HG03196 (cell line): ENCODE measurements around the gene EHHADH.
"Not testable (repeated sequence)": the region's sequence is repeated elsewhere in the genome, so short reads cannot be mapped to it uniquely, and the experiment has no call there.

Source experiments
- ATAC-seq: cut with Tn5 transposase; IDR thresholded peaks from one replicate; pipeline ENCODE4 v1.9.1; 2021; ENCODE audit not compliant: unreplicated experiment

The EHHADH gene

DNA sequence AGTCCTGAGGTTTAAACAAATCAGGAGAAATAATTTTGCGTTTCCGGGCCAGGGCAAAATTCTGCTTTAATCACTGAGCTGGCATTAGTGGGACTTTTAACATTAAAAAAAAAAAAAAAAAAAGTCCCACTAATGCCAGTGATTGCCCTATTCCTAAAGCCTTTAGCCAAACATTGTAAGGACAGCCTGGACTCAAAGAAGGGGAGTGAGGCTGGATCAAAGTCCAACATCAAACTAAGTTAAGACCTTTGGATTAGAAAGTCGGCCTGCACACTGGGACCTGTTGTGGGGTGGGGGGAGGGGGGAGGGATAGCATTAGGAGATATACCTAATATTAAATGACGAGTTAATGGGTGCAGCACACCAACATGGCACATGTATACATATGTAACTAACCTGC, 716 bp downstream of the EHHADH start:
- not testable (repeated sequence) for ATAC-seq

DNA sequence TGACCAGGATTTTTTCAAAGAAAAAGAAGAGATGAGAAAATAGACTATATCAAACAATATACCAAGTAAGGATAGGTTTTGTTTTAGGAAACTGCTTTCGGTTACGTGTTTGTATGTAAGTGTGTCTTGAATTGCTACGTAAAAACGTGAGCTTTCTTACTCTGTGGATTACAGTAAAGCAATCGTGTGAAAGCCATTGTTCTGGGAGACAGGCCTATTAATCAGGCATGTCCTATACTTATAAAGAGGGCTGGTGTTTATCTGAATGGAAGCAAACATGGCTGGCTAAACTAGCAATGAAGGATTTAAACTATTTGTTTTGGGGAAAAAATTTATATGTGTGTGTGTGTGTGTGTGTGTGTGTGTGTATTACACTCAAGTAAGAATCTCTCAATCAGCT, 2.6 kb downstream of the EHHADH start:
- no peak for ATAC-seq

DNA sequence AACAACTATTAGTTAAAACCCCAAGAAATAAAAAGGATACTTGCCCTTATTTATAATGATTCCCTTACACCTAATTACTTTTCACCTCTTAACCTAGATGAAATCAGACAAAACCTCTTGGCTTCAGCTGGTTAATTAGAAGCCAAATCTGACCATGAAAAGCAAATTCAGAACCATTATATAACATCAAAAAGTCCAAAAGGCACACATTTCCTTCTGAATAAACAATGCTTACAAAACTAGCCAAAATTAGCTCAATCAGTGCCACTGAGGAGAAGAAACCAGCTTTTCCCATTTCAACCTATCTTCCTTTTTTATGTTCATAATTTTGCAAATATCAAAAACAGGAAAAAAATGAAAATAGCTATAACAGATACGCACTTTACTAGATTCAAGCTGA, 3.2 kb downstream of the EHHADH start:
- ATAC-seq: no peak

DNA sequence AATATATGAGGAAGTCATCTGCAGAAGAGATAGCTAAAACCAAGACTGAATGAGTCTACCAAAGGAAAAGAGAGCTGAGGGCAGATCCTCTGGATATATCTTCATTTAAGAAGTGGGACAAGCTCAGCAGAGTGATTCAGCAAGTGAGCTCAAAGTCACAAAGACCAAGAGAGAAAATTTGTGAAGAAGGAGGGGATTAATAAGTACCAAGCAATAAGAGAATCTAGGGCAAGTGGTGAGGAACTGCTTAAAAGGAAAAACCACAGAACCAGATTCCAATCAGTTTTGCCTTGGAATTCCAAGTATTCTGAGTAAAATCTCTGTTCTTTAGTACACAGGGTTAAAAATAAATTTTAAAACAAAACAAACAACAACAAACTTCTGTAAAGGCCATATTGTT, 3.6 kb downstream of the EHHADH start:
- no peak for ATAC-seq

DNA sequence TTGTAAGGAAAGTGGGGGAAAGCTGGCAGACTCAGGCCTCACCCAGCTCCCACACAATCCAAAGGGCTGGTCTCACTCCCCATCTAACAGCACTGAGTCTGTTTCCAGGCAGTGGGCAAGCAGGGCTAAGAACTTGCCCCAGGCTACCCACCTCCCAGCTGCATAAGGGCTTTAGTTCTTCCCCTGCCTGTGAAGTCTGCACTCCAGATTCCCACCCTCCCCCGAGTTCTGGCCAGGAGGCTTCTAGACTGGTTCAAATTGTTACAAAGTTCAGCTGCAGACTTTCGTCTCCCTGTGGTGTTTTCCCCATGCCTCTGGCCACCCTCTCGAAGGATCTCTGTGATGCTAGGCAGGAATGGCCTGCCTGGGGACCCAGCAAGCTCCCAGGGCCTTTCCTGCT, 11.2 kb downstream of the EHHADH start:
- no peak for ATAC-seq

DNA sequence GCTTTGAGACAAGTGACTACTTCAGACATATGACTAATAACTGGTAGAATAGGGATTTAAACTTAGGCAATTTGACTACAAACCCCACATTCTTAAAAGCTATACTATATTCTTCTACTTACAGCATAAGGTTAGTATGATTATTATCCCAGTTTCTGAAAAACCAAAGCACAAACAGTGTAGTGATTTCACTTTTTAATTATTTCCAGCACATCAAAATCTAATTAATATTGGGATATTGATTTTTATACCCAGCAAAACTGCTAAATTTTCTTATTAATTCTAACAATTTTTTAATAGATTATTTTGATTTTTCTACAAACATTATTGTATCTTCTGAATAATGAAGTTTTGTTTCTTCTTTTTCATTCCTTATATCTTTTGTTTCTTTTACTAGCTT, 16.9 kb downstream of the EHHADH start:
- no peak for ATAC-seq

DNA sequence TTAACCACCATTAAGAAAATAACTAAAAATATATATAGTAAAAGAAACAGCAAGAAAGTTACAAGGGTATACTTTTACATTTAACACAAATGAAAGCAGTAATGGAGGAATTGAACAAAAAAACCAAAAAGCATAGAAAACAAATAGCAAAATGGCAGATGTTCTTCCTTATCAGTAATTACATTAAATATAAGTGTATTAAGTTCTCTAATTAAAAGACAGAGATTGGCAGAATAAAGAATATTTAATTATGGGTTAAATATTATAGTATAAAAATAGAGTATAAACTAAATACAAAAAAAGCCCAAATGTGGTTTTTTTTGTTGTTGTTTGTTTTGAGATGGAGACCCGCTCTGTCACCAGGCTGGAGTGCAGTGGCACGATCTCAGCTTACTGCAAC, 20.5 kb downstream of the EHHADH start:
- no peak for ATAC-seq

DNA sequence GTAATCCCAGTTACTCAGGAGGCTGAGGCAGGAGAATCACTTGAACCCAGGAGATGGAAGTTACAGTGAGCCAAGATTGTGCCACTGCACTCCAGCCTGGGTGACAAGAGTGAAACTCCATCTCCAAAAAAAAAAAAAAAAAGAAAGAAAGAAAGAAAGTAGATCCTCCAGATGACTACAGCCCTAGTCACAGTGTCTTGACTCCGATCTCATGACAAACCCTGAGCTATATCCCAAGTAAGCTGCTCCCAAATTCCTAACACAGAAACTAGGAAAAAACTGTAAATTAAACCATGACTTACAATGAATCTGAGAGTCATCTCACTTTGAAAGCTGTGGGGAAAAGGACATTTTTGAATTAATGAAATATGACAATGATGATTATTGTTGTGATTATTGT, 27.3 kb downstream of the EHHADH start:
- ATAC-seq: not testable (repeated sequence)

DNA sequence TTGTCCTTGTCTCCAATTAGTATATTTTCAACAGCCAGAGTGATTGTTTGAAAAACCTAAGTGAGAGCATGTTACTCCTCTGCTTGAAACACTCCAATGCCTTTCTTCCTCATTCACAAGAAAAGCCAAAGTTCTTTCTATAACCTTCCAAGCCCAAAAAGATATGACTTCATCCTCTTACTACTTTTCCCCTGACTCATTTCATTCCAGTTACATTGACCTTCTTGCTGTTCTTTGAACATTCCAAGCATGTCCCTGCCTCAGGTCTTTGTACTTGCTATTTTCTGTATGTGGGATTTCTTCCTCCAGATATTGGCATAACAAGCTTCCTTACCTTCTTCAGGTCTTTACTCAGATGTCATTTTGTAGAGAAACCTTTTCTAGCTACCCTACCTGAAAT, 28.3 kb downstream of the EHHADH start:
- ATAC-seq: no peak

DNA sequence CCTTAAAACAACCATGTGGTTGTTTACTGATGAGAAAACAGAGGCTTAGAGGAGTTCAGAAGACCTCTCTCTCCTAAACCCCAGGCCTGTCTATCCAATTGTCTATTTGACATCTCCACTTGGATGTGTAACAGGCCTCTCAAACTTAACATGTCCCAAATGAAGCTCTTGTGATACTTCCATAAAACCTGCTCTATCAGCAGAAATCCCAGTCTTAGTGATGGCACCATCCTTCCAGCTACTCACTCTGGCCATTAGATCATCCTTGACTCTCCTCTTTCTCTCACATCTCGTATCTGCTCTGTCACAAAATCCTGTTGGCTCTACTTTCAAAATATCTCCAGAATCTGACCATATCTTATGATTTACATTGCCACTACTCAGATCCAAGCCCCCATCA, 28.8 kb downstream of the EHHADH start:
- ATAC-seq: no peak

DNA sequence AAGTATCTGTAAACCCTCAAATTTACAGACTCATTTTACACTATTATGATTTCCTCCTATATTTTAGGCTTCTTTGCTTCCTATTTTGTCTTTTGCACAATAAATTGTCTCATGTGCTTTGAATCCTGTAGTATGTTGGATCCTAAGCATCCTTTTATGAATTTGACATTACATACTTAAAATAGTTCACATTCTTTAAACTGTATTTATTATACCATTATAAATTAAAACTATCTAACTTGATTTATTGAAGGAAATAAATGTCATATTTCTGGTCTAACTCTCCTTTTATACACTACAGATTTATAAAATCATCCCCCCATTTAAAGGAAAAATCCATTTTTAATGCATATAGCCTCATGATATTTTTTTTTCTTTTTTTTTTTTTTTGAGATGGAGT, 32.6 kb downstream of the EHHADH start:
- ATAC-seq: no peak

DNA sequence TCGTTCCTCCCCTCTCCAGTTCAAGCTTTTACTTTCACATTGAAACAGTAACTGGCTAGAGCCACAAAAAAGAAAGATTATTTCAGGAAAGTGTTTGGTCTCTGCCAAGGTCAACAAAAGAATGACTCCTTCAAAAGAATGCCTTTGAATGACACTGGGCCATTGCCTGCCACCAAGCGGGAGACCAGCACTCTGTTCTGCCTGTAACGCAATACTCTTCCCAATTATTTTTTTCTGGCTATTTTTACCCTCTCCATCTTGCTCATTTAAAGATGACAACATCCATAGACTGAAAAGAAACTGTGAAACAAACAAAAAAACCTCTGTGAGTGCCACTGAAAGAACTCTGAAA, 37.3 kb downstream of the EHHADH start:
- no peak for ATAC-seq

DNA sequence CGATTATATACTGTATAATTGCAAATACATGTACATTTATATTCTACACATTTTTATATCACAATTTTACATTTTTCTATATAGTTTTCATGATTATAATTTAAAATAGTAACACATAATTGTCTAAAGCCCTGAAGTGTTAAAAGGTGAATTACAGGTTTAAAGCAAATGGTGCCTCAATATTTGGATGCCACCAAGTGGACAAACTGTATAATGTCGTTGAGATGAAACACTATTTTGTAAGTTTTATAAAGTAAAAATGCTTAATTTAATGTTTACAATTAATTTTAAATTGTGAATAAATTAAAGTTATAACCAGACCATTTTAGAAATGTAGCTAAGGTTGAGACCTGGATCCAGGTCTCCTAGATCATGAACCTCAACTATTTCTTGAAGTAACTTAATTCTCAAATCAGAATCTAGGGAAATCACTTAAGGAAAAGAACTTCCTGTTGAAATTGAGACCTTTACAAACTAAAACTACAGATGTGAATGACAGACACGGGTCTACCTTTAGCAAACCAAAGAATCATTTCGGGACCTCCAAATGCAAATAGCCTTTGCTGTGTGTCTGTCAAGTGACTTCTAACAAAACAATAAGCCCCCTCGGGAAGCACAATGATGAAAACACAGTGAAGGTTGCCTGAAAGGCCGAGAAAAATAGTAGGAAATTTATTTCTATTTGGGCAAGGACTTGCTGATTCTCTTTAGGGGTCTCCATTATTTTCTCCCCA, 37.8 kb downstream of the EHHADH start:
- ATAC-seq: no peak

DNA sequence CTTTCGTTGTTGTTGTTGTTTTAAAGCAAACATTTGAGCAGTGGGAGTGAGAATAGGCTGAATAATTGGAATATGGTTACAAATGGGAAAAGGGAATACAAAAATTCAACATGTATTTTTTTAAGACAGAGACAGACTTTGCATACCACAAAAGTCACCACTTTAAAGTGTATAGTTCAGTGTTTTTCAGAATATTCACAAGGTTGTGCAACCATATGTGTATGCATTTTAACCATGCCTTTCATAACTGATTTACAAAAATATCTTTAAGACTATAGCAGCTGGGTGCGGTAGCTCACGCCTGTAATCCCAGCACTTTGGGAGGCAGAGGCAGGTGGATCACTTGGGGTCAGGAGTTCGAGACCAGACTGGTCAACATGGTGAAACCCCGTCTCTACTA, 41.3 kb downstream of the EHHADH start:
- ATAC-seq: no peak

DNA sequence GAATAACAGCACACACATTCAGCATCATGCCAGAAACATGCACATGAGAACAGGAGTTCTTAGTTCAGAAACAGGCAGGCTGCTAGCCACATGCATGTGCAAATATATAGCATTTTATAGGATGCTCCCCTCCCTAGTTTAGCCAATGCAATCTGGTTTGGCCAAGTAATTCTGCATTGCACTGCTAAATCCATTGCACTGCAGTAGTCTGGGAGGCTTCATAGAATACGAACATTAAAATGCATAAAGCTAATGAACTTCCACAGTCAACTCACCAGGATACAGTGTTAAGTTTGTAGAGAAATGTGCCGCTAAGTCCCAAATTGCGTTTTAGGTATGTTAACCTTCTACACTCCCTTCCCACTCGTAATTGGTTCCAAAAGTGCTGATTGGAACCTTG, 41.8 kb downstream of the EHHADH start:
- ATAC-seq: no peak

DNA sequence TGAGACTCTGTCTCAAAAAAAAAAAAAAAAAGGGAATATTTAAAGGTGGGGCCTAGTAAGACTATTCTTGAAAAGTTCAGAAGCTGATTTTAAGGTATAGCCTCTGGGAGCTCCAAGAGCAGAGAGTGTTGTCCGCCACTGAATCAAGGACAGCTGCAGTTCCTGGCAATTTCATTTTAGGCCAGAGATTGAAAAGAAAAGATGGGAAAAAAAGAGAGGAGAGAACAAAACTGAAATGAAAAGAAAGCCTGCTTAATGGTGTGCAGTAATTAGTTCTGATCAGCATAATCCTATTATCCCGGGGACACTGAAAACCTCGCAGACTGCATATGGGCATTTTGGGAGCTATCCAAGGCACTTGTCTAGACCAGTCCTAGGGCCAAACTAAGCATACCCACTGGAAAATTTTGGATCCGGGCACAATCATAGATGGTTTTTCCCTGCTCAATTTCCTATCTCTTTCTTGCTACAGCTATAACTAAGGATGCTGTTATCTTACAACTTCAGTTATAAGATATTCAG, 43.2 kb downstream of the EHHADH start:
- no peak for ATAC-seq

DNA sequence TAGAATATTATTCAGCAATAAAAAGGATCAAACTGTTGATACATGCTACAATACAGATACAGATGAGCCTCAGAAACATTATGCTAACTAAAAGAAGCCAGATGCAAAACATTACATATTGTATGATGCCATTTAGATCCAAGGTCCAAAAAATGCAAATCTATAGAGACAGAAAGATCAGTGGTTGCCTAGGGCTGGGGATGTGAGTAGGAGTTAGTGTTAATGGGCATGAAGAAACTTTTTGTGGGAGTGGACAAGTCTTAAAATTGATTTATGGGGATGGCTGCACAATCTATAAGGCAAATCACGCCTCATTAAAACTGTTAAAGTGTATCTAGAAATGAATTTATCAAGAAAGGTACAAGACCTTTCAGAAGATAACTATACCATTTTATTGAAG, 45.0 kb downstream of the EHHADH start:
- ATAC-seq: no peak

DNA sequence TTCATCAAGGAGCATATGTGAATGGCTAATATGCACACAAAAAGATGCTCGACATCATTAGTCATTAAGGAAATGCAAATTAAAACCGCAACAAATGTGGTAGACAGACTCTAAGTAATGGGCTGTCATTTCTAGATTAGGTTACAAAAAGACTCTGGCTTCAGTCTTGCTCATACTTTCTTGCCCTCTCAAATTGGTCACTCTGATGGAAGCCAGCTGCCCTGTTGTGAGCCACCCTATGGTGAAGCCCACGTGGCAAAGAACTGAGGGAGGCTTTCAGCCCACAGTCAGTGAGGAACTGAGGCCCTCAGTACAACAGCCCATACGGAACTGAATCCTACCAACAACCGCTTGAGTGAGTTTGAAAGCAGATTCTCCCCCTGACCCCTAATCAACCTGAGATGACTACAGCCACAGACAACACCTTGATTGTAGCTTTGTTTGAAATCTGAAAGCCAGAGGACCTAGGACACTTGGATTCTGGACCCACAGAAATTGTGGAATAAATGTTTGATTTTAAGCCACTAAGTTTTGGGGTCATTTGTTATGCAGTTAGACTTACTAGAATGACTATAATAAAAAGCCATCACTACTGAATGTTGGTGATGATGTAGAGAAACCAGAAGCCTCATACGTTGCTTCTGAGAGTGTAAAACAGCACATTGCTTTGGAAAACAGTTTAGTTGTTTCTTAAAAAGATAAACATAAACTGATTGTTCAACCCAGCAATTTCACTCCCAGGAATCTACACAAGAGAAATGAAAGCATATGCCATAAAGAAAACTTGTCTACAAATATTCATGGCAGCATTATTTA, 45.7 kb downstream of the EHHADH start:
- ATAC-seq: peak; percentile 93

DNA sequence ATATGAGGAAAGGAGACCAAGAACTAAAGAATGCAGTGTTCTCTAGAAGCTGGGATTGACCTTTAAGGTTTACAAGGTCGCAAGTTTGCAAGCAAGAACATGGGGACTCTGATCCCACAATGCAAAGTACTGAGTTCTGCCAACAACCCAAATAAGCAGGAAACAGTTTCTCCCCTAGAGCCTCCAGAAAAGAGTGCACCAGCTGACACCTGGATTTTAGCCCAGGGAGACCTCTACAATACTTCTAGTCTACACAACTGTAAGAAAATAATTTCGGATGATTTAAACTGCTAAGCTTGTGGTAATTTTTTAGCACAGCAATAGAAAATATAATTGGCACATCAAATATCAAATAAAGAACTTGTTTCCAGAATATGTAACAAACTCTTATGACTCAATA, 46.4 kb downstream of the EHHADH start:
- ATAC-seq: no peak

DNA sequence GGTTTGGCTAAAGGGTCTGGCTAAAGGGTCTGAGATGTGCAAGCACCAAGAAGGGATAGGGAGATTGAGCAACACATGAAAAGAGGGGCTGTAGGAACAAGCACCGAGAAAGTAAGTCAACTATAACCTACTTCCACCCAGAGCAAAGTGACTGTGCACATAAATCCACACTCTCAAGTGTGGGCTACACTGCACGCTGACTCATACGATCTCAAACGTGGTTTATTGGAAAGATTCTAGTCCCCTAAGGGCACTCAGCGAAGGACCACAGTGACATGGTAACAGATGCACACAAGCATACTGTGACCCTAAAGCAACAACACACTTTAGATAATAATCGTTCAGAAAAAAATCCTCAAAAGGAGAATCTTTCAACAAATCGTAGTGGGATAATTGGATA, 48.0 kb downstream of the EHHADH start:
- no peak for ATAC-seq

DNA sequence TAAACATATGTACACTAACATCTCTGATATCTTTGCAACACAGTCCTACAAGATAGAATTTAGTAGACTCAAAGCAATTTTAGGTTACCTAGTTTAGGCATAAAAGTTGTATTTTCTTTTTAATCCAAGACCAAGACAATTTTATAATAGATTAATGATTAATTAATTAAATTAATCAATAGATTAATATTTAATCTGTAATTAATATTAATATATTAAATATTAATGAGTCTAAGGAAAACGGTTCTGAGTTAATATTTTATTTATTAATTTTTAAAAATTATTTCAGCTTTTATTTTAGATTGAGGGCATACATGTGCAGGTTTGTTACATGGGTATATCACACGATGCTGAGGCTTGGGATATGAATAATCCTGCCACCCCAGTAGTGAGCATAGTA, 49.0 kb downstream of the EHHADH start:
- no peak for ATAC-seq

DNA sequence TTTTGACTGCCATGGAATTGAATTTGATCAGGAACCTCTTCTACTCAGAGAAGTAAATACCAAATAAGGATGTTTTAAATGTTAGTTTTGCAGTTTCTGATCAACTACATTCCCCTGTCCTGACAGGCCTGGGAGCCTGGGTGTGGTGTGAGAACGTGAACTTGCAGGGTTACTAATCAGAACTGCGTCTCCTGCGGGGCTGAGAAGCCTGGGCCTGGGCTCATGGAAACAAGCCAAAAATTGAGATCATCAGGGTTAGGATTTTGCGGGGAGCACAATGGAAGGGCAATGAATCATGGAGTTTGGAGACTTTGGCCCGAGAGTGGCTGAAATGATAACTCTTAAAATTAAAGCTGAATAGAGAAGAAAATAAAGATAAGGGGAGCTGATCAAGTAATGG, 53.2 kb downstream of the EHHADH start:
- no peak for ATAC-seq

DNA sequence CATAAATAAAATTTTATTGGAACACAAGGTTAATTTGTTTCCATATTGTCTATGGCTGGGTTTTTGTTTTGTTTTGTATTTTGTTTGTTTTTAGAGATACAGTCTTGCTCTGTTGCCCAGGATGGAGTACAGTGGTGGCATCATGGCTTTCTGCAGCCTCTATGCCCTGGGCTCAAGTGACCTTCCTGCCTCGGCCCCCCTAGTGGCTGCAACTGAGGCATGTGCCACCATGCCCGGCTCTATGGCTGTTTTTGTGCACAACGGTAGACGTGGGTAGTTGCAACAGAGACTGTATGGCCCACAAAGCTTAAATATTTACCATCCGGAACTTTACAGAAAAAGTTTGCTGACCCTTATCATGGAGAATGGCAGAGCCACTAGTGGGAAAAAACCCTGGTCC, 54.2 kb downstream of the EHHADH start:
- no peak for ATAC-seq
